Nephron (organoid): Measurements from ENCODE around the gene ASPSCR1.

Experiments
- H3K27ac Mint-ChIP-seq, 3 experiments: 2 replicates each; pipeline ENCODE4 v1.8.0; 2020; ENCODE audit warnings: mixed read lengths in 3 of 3, mild to moderate bottlenecking in 2 of 3, moderate library complexity in 1 of 3
- H3K27me3 Mint-ChIP-seq: 2 replicates; pipeline ENCODE4 v1.8.0; 2021; ENCODE audit warnings: low read depth, mild to moderate bottlenecking, moderate library complexity, mixed read lengths
- H3K36me3 Mint-ChIP-seq: 2 replicates; pipeline ENCODE4 v1.8.0; 2020; ENCODE audit warnings: low read depth, mixed read lengths
- H3K4me1 Mint-ChIP-seq: 2 replicates; pipeline ENCODE4 v1.8.0; 2020; ENCODE audit warnings: mixed read lengths
- H3K4me3 Mint-ChIP-seq, 3 experiments: 2 replicates each; pipeline ENCODE4 v1.8.0; 2020; ENCODE audit warnings: mild to moderate bottlenecking in 3 of 3, mixed read lengths in 3 of 3, moderate library complexity in 2 of 3
- H3K9me3 Mint-ChIP-seq: 2 replicates; pipeline ENCODE4 v1.8.0; 2020; ENCODE audit warnings: mixed read lengths
- TF ChIP-seq, protein P1 (sequence below), 3 experiments: fragments of 200-600 bp; sonication (generic); IDR thresholded peaks; one replicate each; pipeline ENCODE4 v1.5.0; 2021; ENCODE audit warnings: antibody characterized with exemption in 3 of 3; ENCODE audit not compliant: unreplicated experiment in 3 of 3

ASPSCR1 gene

DNA sequence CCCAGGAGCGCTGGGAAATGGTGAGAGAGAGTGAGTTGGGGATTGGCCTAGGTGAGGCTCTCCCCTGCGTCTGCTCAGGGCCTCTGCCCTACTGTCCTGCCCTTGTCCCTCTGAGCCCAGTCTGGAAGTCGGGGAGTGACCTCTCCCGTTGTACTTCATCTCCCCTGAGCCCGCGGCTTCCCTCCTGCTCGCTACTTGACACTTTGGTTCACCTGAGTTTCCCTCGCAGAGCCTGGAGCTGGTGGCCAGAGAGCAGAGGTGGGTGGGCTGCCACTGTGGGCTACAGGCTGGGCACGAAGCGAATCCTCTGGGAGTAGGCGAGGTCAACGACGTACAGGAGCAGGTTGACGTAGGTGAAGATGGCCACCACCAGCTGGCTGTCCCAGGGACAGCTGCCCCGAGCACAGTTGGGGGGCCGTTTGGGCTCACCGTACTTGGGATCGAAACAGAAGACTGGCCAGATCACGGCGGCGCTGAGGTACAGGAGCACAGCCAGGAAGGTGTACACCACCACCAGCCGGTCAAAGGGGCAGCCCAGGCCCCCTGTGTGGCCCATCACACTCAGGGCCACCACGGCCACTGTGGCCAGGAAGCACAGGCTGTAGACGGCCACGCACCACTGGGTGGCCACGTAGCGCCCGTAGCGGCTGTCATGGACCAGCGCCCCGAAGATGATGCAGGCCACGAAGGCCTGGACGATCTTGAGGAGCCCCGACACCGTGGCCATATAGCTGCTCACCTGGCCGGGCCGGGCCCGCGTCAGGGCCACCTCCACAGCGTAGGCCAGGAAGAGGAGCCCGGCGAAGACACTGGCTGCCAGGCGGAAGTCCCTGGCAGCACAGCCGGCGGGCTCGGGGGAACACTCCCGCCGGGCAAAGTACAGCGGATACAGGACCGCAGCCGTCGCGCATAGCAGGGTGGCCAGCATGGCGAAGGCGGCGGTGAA, 36.6 kb upstream of the ASPSCR1 start:
- TF ChIP-seq, protein P1, sequence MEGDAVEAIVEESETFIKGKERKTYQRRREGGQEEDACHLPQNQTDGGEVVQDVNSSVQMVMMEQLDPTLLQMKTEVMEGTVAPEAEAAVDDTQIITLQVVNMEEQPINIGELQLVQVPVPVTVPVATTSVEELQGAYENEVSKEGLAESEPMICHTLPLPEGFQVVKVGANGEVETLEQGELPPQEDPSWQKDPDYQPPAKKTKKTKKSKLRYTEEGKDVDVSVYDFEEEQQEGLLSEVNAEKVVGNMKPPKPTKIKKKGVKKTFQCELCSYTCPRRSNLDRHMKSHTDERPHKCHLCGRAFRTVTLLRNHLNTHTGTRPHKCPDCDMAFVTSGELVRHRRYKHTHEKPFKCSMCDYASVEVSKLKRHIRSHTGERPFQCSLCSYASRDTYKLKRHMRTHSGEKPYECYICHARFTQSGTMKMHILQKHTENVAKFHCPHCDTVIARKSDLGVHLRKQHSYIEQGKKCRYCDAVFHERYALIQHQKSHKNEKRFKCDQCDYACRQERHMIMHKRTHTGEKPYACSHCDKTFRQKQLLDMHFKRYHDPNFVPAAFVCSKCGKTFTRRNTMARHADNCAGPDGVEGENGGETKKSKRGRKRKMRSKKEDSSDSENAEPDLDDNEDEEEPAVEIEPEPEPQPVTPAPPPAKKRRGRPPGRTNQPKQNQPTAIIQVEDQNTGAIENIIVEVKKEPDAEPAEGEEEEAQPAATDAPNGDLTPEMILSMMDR (IDR thresholded peaks at IDR 0.05; ENCODE audit: unreplicated experiment in 3 of 3): no peak
- Mint-ChIP-seq H3K27me3 (peaks cover 7% of the 10 kb centered on the region), H3K9me3 (no peaks in the 10 kb centered on the region), H3K36me3 (no peaks in the 10 kb centered on the region), H3K4me1 (peaks cover 20% of the 10 kb centered on the region), H3K4me3 (peak overlapping the region in 1 of 3 experiments; percentile 25), H3K27ac (no peak overlapping the region)

DNA sequence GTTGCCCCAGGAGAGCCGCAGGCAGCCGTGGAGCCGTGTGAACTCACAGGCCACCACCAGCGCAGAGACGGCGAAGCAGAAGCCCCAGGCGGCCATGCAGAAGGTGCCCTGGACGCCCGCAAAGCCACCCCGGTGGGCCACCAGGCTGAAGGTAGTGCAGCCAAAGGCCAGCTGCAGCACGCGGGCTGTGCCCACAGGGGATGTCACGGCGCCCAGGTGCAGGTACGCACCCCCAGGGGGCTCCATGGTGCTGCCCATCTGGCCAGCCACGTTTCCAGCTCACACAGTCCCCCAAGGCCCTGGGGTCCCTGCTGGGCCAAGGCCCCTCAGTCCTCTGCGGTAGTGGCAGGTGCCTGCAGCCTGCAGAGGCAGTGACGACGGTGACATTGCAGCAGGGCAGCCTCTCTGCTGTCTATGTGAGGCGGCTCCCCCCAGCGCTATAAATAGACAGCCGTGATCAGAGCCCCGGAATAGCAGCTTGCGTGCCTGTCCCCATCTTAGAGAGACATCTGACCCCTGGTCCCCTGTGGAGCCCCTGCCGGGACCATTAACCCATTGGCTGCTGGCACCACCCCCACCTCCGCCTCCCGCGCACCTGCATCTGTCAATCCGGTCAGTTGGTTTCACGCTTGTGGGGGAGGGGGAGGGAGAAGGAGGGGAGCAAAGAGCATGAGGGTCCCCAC, 35.8 kb upstream of the ASPSCR1 start:
- Mint-ChIP-seq H3K27ac (no peak overlapping the region), H3K4me3 (no peak overlapping the region), H3K4me1 (peaks cover 20% of the 10 kb centered on the region), H3K9me3 (no peaks in the 10 kb centered on the region), H3K27me3 (peaks cover 7% of the 10 kb centered on the region), H3K36me3 (no peaks in the 10 kb centered on the region)
- TF ChIP-seq, protein P1 (IDR thresholded peaks at IDR 0.05; ENCODE audit: unreplicated experiment in 3 of 3): no peak

DNA sequence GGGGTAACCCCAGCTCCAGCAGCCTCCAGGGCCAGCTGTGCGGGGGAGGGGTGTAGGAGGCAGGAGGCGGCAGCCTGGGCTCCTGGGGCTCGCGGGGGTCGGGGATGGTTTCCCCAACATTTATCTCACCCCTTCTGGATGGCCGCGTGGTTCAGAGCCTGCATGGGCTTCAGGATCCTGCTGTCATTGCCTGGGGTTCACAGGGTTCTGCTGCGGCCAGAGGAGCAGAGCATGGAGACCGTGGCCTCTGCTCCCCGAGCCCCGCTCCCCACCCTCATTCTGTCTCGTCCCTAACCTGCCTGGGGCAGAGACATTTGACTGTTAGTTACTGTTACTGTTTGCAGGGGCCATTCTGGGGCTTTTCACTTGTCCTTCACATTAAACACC, 35.3 kb upstream of the ASPSCR1 start:
- peak overlapping the region in 1 of 3 experiments; percentile 37 for H3K27ac Mint-ChIP-seq
- TF ChIP-seq, protein P1 (IDR thresholded peaks at IDR 0.05; ENCODE audit: unreplicated experiment in 3 of 3): no peak
- peak overlapping the region in 1 of 3 experiments; percentile 29 for H3K4me3 Mint-ChIP-seq
- H3K4me1 Mint-ChIP-seq: peaks cover 20% of the 10 kb centered on the region
- no peaks in the 10 kb centered on the region for H3K9me3 Mint-ChIP-seq
- H3K27me3 Mint-ChIP-seq: peaks cover 7% of the 10 kb centered on the region
- no peaks in the 10 kb centered on the region for H3K36me3 Mint-ChIP-seq

DNA sequence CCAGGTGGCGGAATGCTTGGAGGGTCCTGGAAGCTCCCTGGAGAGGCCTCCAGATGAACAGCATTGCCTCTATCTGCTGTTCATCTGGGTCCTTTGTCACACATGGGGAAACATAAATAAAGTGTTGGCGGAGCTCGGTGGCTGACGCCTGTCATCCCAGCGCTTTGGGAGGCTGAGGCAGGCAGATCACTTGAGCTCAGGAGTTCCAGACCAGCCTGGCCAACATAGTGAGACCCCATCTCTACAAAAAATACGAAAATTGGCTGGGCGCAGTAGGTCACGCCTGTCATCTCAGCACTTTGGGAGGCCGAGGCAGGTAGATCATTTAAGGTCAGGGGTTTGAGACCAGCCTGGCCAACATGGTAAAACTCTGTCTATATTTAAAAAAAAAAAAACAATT, 32.6 kb upstream of the ASPSCR1 start:
- H3K4me3 Mint-ChIP-seq: no peak overlapping the region
- no peaks in the 10 kb centered on the region for H3K9me3 Mint-ChIP-seq
- H3K4me1 Mint-ChIP-seq: peaks cover 6% of the 10 kb centered on the region
- H3K27ac Mint-ChIP-seq: no peak overlapping the region
- H3K36me3 Mint-ChIP-seq: no peaks in the 10 kb centered on the region
- peaks cover 3% of the 10 kb centered on the region for H3K27me3 Mint-ChIP-seq
- TF ChIP-seq, protein P1 (IDR thresholded peaks at IDR 0.05; ENCODE audit: unreplicated experiment in 3 of 3): no peak

DNA sequence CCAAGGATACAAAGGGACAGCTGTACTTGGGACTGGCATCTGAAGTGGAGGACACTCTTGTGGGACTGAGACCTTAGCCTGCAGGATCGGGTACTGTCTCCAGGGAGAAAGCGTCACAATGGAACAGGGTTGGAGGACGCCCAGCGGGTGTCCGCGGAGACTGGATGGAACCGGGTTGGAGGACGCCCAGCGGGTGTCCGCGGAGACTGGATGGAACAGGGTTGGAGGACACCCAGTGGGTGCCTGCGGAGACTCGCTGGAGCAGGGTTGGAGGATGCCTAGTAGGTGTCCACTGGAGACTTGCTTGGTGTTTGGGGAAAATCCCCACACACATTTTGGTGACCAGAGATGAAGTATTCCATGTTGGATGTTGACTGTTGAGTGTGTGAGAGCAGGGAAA, 30.2 kb upstream of the ASPSCR1 start, which contains the start of gene MYADML2:
Gene MYADML2 (minus strand): TSS at position 45 of the 400 bp plus-strand sequence. CDS start 5,492 bp downstream, outside the sequence.
- no peaks in the 10 kb centered on the region for H3K9me3 Mint-ChIP-seq
- H3K4me1 Mint-ChIP-seq: no peaks in the 10 kb centered on the region
- H3K27ac Mint-ChIP-seq: no peak within 1 kb of the TSS

More for the DNA sequence above, 30.2 kb upstream of the ASPSCR1 start, which contains the start of gene MYADML2:
- TF ChIP-seq, protein P1 (IDR thresholded peaks at IDR 0.05; ENCODE audit: unreplicated experiment in 3 of 3): no peak
- H3K4me3 Mint-ChIP-seq: no peak within 1 kb of the TSS
- H3K36me3 Mint-ChIP-seq: no peaks in the 10 kb centered on the region
- peaks cover 6% of the 10 kb centered on the region for H3K27me3 Mint-ChIP-seq
